ENCODE data around the gene TDRD7. TPM values are rescaled to one million over a fixed set of nuclear protein-coding genes. Genes with fewer than 3 reads are reported as not detected.

The TDRD7 gene
- polyA plus RNA-seq, 1 of the 3 experiments (the other 2 are of a cell fraction) = 4.9 TPM

DNA sequence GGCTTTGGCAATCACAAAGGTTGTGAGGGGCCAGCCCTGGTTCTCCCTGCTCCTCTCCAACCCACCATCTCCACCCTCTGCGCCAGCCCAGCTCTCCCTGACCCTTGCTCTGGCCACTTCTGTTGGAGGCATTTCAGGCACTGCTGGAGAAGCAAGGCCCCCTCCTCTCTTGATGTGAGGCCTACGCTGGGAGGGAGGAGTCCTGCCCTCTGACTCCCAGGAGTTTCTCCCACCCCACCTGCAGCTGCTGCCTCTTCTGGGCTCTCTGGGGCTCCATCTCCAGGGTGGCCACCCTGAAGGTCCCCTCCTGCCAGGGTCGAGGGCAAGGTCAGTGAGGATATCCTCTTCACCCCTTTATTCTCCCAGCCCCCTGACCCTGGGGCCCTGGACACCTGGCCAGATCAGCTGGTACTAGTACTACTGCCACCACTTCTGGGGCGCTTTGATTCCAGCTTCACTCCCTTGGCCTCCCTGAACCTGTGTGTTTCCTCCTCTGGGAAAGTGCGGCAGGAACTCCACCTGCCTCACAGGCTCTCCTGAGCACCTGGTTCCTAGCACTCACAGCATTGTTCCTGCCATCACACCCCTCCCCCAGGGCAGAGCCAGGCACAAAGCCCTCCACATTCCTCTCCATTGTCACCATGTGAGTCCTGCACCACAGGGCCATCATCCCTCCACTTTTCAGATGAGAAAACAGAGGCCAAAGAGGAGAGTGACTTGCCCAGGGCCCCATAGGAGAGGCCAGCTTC is 23.8 kb upstream of the TDRD7 start:
- H3K27me3 ChIP-seq (ENCODE audit: insufficient read depth) = no peaks in the 10 kb centered on the region
- H4K20me1 ChIP-seq (ENCODE audit: insufficient read depth) = no peaks in the 10 kb centered on the region
- H3F3A ChIP-seq (replicated peaks; ENCODE audit: insufficient read depth) = no peaks in the 10 kb centered on the region
- no peaks in the 10 kb centered on the region for H3K9me2 ChIP-seq
- H3K36me3 ChIP-seq (replicated peaks in 1 of 2; ENCODE audit: control insufficient read depth in 1 of 2, insufficient read depth in 2 of 2, low read length in 1 of 2) = no peaks in the 10 kb centered on the region
- H3K4me2 ChIP-seq = no peak overlapping the region
- POLR2A ChIA-PET = interaction anchor here (0.7 kb wide), 1 partner anchor 20 kb away, joined by 3 read pairs; no protein-coding TSS in a partner anchor
- no peaks in the 10 kb centered on the region for H3K79me2 ChIP-seq (ENCODE audit: insufficient read depth)
- no peak overlapping the region for H2AFZ ChIP-seq (ENCODE audit: low read depth)
- CTCF ChIA-PET = interaction anchor here (0.8 to 6.0 kb wide), 17 partner anchors 12 to 536 kb away, joined by 3 to 112 read pairs (median 8); partner anchors contain the start of genes TDRD7 and ZNF782
- no peak overlapping the region for H3K9ac ChIP-seq
- H3K4me3 ChIP-seq (ENCODE audit: low read depth in 2 of 2, low read length in 1 of 2) = no peak overlapping the region
- no peaks in the 10 kb centered on the region for H3K9me3 ChIP-seq
- no peak overlapping the region for H3K27ac ChIP-seq (ENCODE audit: low read depth in 2 of 2, low read length in 1 of 2)
- no peak for TF ChIP-seq JUND (IDR thresholded peaks at IDR 0.05)
- no peak for TF ChIP-seq FOSL2 (IDR thresholded peaks at IDR 0.05; ENCODE audit: borderline replicate concordance, low read depth)
- TF ChIP-seq, protein P1, sequence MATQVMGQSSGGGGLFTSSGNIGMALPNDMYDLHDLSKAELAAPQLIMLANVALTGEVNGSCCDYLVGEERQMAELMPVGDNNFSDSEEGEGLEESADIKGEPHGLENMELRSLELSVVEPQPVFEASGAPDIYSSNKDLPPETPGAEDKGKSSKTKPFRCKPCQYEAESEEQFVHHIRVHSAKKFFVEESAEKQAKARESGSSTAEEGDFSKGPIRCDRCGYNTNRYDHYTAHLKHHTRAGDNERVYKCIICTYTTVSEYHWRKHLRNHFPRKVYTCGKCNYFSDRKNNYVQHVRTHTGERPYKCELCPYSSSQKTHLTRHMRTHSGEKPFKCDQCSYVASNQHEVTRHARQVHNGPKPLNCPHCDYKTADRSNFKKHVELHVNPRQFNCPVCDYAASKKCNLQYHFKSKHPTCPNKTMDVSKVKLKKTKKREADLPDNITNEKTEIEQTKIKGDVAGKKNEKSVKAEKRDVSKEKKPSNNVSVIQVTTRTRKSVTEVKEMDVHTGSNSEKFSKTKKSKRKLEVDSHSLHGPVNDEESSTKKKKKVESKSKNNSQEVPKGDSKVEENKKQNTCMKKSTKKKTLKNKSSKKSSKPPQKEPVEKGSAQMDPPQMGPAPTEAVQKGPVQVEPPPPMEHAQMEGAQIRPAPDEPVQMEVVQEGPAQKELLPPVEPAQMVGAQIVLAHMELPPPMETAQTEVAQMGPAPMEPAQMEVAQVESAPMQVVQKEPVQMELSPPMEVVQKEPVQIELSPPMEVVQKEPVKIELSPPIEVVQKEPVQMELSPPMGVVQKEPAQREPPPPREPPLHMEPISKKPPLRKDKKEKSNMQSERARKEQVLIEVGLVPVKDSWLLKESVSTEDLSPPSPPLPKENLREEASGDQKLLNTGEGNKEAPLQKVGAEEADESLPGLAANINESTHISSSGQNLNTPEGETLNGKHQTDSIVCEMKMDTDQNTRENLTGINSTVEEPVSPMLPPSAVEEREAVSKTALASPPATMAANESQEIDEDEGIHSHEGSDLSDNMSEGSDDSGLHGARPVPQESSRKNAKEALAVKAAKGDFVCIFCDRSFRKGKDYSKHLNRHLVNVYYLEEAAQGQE (IDR thresholded peaks at IDR 0.05; ENCODE audit: low read depth, low read length) = no peak
- TF ChIP-seq NRF1 (IDR thresholded peaks at IDR 0.05; ENCODE audit: low read depth, low read length) = no peak
- TF ChIP-seq CHD2 (IDR thresholded peaks at IDR 0.05; ENCODE audit: low read length, partially characterized antibody) = no peak
- TF ChIP-seq TEAD4 (IDR thresholded peaks at IDR 0.05; ENCODE audit: borderline replicate concordance, insufficient read depth) = no peak
- no peak for TF ChIP-seq ELF1 (IDR thresholded peaks at IDR 0.05)
- TF ChIP-seq, protein P2, sequence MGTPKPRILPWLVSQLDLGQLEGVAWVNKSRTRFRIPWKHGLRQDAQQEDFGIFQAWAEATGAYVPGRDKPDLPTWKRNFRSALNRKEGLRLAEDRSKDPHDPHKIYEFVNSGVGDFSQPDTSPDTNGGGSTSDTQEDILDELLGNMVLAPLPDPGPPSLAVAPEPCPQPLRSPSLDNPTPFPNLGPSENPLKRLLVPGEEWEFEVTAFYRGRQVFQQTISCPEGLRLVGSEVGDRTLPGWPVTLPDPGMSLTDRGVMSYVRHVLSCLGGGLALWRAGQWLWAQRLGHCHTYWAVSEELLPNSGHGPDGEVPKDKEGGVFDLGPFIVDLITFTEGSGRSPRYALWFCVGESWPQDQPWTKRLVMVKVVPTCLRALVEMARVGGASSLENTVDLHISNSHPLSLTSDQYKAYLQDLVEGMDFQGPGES (IDR thresholded peaks at IDR 0.05; ENCODE audit: low read depth, low read length) = no peak
- no peak for TF ChIP-seq SMC3 (IDR thresholded peaks at IDR 0.05; ENCODE audit: low read depth, low read length)
- TF ChIP-seq TCF12 (IDR thresholded peaks at IDR 0.05) = no peak
- TF ChIP-seq SIN3A (IDR thresholded peaks at IDR 0.05; ENCODE audit: borderline replicate concordance, low read depth, low read length) = no peak
- WGBS (ENCODE audit: low lambda C conversion rate) = 62% methylated on average over 5 of the region's 5 CpGs
- no peak for DNase-seq
- H3K4me1 ChIP-seq (ENCODE audit: control insufficient read depth in 1 of 2, insufficient read depth in 2 of 2, low read depth in 1 of 2, low read length in 1 of 2) = peaks cover 0 to 7% of the 10 kb centered on the region in 2 experiments; a peak in 1 of 4 replicates

DNA sequence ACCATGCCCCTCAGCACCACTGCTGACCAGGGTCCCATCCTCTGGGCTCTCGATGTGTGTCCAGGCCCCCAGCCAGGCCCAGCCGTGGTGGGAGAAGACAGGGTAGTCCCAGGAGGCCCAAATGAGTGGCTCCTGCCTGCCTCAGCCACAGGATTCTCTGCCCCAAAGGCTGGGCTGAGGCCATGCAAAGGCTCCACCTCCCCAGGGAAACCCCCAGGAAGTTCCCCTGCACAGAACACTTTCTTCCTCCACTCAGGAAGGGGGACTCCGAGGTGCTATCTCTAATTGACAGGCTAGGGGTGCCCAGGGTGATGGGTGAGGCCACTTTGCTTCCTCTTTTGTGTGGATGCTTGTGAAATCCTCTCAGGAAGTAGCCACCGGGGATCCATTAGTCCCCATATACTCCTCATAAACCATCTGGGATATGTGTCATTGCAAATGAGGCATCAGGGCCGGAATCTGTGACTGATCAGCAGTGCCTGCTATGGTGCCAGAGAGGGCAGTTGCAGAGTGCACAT is 23.1 kb upstream of the TDRD7 start:
- H3K9ac ChIP-seq = no peak overlapping the region
- H3K9me2 ChIP-seq = no peaks in the 10 kb centered on the region
- no peaks in the 10 kb centered on the region for H3K79me2 ChIP-seq (ENCODE audit: insufficient read depth)
- H2AFZ ChIP-seq (ENCODE audit: low read depth) = no peak overlapping the region
- no peak for DNase-seq
- no peaks in the 10 kb centered on the region for H4K20me1 ChIP-seq (ENCODE audit: insufficient read depth)
- no peaks in the 10 kb centered on the region for H3K27me3 ChIP-seq (ENCODE audit: insufficient read depth)
- CTCF ChIA-PET = interaction anchor here (3.0 to 6.0 kb wide), 3 partner anchors 11 to 531 kb away, joined by 47 to 112 read pairs (median 50); no protein-coding TSS in a partner anchor
- no peaks in the 10 kb centered on the region for H3F3A ChIP-seq (replicated peaks; ENCODE audit: insufficient read depth)
- WGBS (ENCODE audit: low lambda C conversion rate) = 32% methylated on average over 3 of the region's 5 CpGs
- H3K36me3 ChIP-seq (replicated peaks in 1 of 2; ENCODE audit: control insufficient read depth in 1 of 2, insufficient read depth in 2 of 2, low read length in 1 of 2) = no peaks in the 10 kb centered on the region
- no peaks in the 10 kb centered on the region for H3K9me3 ChIP-seq
- H3K4me2 ChIP-seq = no peak overlapping the region
- H3K4me1 ChIP-seq (ENCODE audit: control insufficient read depth in 1 of 2, insufficient read depth in 2 of 2, low read depth in 1 of 2, low read length in 1 of 2) = peaks cover 0 to 7% of the 10 kb centered on the region in 2 experiments; a peak in 1 of 4 replicates
- no peak overlapping the region for H3K4me3 ChIP-seq (ENCODE audit: low read depth in 2 of 2, low read length in 1 of 2)
- no peak overlapping the region for H3K27ac ChIP-seq (ENCODE audit: low read depth in 2 of 2, low read length in 1 of 2)
- POLR2A ChIA-PET = no interaction called here
- TF ChIP-seq EP300 (IDR thresholded peaks at IDR 0.05; ENCODE audit: borderline replicate concordance in 1 of 2, low read depth in 1 of 2, low read length in 1 of 2) = no peak
- TF ChIP-seq, protein P3, sequence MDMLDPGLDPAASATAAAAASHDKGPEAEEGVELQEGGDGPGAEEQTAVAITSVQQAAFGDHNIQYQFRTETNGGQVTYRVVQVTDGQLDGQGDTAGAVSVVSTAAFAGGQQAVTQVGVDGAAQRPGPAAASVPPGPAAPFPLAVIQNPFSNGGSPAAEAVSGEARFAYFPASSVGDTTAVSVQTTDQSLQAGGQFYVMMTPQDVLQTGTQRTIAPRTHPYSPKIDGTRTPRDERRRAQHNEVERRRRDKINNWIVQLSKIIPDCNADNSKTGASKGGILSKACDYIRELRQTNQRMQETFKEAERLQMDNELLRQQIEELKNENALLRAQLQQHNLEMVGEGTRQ (IDR thresholded peaks at IDR 0.05; ENCODE audit: borderline replicate concordance, low read depth, low read length) = no peak
- no peak for TF ChIP-seq EZH2phosphoT487 (IDR thresholded peaks at IDR 0.05; ENCODE audit: borderline replicate concordance, low read depth)
- TF ChIP-seq, protein P4, sequence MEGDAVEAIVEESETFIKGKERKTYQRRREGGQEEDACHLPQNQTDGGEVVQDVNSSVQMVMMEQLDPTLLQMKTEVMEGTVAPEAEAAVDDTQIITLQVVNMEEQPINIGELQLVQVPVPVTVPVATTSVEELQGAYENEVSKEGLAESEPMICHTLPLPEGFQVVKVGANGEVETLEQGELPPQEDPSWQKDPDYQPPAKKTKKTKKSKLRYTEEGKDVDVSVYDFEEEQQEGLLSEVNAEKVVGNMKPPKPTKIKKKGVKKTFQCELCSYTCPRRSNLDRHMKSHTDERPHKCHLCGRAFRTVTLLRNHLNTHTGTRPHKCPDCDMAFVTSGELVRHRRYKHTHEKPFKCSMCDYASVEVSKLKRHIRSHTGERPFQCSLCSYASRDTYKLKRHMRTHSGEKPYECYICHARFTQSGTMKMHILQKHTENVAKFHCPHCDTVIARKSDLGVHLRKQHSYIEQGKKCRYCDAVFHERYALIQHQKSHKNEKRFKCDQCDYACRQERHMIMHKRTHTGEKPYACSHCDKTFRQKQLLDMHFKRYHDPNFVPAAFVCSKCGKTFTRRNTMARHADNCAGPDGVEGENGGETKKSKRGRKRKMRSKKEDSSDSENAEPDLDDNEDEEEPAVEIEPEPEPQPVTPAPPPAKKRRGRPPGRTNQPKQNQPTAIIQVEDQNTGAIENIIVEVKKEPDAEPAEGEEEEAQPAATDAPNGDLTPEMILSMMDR (IDR thresholded peaks at IDR 0.05) = no peak
- TF ChIP-seq RCOR1 (IDR thresholded peaks at IDR 0.05; ENCODE audit: low read length) = no peak
- TF ChIP-seq SIN3A (IDR thresholded peaks at IDR 0.05; ENCODE audit: borderline replicate concordance, low read depth, low read length) = no peak
- no peak for TF ChIP-seq GATA2 (CRISPR knock-in tag; IDR thresholded peaks at IDR 0.05)
- TF ChIP-seq RXRA (IDR thresholded peaks at IDR 0.05; ENCODE audit: borderline replicate concordance, low read depth) = no peak
- no peak for TF ChIP-seq MXI1 (IDR thresholded peaks at IDR 0.05; ENCODE audit: low read depth, low read length)

Measured in SK-N-SH (cell line).